DMS79 treated with DMSO at 0.1 percent for 48 hours (cell line): ENCODE data around the gene IRAK3.
"Not testable (repeated sequence)": the region's sequence is repeated elsewhere in the genome, so short reads cannot be mapped to it uniquely, and the experiment has no call there.

Source experiments
- DNase-seq: peaks from one replicate; lab custom pipeline; 2025; lab: John Stamatoyannopoulos, UW

IRAK3 gene

GRCh38 chr12:66258011-66258410, 69.0 kb downstream of the IRAK3 start:
- DNase-seq: no peak

DNA sequence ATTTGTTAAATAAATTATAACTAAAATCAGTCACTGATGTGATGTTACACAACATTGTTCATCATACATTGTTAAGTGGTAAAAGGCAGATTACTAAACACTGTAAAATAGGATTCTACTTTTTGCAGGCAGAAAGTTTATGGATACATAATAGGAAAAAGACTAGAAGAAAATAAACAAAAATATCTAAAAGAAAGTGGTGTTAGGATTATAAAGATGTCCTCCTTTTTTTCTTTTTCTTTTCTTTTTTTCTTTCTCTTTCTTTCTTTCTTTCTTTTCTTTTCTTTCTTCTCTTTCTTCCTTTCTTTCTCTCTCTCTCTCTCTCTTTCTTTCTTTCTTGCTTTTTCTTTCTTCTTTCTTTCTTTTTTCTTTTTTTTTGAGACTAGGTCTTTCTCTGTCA, 73.7 kb downstream of the IRAK3 start:
- DNase-seq: no peak

DNA sequence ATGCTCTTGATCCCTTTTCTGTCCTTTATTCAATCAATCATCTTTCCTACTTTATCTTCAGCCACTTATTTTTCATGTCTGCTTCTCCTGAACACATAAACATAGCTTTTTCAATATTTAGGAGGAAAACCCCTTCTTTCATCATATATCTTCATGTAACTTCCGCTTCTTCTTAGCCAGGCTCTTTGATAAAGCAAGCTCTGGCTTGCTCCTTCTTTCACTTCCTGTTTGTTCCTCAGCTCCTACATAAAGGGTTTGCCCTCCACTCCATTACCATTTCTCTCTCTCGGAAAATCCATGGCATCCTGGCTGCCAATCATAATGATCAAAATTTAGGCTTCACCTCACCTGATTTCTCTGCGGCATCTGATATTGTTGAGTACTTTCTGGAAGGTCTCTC, 79.5 kb downstream of the IRAK3 start:
- DNase-seq: no peak

- DNase-seq: no peak
These were observed 80.1 kb downstream of the IRAK3 start for GRCh38 chr12:66269142-66269541.

DNA sequence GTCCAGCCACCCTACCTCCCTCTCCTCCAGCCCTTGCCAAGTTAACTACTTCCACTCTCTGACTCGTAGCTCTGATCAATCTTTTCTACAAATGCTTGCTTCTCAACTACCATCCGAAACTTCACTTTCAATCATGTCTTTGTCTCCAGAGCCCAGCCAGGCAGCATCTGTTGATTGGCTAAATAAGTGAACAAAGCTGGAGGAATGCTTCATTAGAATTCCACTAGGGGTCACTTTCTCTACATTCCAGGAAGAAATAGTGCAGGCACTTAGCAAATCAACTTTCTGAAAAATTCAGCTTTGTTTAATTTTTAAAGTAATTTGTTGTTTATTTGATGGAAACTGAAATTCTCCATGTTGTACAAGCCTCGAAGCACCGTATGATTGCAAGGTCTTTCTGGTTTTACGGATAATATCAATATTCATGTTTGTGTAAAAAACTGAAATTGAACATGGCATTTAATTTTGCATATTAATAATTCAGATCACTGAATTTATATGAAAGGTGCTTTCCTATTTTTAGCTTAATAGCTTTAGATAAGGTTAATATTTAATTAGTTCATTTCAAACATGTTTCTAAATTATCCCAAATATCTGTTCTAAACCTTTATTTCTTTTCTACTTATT, 80.9 kb downstream of the IRAK3 start:
- DNase-seq: no peak

DNA sequence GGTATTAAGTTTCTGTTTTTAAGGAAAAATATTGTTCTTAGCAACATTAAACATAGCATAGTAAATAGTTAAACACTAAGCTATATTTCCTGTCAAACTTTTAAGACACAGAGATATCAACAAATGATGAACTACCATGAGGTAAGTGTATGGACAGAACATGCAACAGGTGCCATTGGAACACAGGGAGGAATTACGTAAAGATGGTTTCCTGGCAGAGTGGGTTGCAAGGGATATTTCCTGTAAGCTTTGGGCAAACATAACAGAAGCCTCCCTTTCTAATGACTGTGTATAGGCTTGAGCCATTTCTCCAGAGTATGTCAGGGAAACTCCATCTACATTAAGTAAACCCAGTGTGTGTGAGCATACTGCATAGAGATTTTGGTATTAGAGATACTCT, 81.6 kb downstream of the IRAK3 start:
- DNase-seq: no peak

GRCh38 chr12:66272650-66273049, 83.6 kb downstream of the IRAK3 start:
- no peak for DNase-seq

DNA sequence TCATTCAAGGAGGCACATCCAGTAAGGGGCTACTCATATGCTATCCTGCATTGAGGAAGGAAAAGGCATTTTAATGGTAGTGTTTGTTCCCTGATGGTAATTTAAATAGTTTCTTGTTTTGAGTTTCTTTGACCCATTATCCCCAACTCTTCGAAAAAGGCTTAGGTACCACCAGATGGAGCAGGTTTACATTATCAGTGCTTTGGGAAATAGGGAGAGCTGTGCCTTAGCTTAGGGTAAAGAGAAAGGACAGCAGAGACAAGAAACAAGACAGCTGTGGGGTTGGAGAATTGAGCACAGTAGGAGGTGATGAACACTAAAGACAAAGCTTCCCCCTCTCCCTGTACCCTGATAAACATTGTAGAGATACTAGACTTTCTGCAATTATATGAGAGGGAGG, 84.1 kb downstream of the IRAK3 start:
- DNase-seq: no peak

GRCh38 chr12:66275040-66275439, 86.0 kb downstream of the IRAK3 start:
- no peak for DNase-seq

DNA sequence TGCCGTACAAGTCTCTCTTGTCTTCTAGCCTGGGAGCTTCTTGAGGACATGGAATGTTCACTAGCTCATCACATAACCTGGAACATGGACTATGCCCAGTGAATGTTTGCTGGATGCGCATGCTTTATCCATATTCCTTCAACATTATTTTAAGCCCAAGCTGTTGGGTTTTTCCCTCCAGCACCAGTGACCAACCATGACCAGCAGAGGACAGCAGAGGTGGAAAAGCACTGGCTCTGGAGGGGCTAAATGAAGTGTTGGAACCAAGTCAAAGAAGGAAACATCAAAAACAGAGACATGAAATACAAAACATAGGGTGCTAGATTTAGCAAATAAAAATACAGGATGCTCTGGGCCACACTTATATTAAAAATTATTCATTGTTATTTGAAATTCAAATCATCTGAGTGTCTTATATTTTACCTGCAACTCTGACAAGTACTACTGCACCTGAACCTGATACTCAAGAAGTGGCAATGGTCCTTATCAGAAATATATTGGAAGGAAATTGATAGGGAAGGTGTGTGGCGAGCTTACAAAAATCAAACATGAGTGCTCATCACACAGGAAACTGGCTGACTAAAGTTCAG, 90.2 kb downstream of the IRAK3 start:
- no peak for DNase-seq

GRCh38 chr12:66280561-66280960, 91.5 kb downstream of the IRAK3 start:
- DNase-seq: no peak

GRCh38 chr12:66282244-66282643, 93.2 kb downstream of the IRAK3 start:
- no peak for DNase-seq

DNA sequence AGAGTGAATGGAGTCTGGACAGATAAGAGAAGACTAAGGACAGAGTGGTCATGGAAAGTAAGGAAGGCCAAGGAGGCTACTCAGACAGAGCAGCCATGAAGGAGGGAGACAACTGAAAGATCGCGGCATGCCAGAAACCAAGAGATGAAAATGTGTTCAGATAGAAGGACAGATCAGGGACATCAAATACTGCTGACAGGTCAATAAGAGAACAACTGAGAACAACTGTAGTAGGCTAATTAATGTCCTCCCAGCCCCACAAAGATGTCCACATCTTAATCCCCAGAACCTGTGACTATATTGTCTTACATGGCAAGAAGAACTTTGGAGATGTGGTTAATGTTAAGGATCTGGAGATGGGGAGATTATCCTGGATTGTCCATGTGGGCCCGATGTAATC, 98.3 kb downstream of the IRAK3 start:
- DNase-seq: no peak

GRCh38 chr12:66288121-66288520, 99.1 kb downstream of the IRAK3 start:
- no peak for DNase-seq

- DNase-seq: no peak
These were observed 100.5 kb downstream of the IRAK3 start for GRCh38 chr12:66289485-66289884.

- DNase-seq: no peak
These were observed 101.7 kb downstream of the IRAK3 start for GRCh38 chr12:66290716-66291200.

DNA sequence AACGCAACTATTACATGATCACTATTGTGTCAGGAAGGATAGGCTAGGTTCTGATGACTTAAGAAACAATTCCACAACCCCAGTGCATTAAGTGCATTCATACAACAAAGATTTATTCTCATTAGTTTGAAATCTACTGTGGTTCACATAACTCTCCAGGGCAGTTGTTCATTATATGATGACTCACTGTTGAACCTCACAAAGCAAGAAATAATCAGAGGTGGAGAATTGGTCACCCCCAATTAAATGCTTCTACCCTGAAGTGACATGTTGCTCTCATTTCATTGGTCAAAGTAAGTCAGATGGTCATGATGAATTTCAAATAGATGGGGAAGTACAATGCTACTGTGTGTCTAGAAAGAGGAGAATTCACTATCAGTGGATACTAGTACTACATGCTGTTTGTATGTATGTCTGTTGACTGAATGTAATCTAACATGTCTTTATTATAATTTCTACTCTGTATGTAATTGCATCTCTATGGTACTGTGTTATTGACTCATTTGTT, 107.2 kb downstream of the IRAK3 start:
- no peak for DNase-seq

- no peak for DNase-seq
These were observed 108.1 kb downstream of the IRAK3 start for GRCh38 chr12:66297080-66297479.

GRCh38 chr12:66297923-66298322, 108.9 kb downstream of the IRAK3 start:
- no peak for DNase-seq

DNA sequence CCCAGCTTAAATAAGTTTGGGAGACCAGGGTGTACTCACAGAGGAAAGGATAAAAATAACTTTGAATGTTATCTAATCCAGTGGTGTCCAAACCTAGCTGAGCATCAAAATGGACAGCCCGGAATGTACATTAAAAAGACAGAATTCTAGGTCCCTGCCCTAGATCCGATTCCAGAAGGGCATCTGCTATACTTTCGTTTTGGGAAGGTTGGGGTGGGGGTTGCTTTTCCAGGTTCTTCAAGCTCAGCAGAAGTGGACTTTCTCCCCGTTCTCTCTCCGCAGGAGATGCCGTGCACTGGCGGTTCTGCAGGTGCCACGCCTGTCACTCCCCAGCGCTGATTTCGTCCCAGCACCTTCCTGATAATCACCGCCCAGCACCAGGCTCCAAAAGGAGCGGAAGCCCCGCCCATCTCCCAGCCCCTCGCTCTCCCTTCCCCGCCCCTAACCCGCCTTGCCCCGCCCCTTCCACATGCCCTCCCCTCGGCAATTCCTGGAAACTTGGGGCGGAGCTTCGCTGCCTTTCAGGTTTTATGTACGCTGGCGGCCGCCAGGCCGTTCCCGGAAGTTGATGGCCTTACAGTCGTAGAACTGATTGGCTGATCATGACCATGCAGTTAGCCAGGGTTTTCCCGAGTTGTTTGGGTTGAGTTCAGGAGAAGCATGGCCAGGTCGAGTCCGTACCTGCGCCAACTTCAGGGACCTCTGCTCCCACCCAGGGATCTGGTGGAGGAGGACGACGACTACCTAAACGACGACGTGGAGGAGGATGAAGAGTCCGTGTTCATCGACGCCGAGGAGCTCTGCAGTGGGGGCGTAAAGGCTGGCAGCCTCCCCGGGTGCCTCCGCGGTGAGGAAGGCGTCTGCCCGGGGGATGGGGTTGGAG, 113.2 kb downstream of the IRAK3 start, which contains the start of gene HELB:
HELB (plus strand) TSS at position 550 of the 883 bp plus-strand sequence; CDS start at position 661, 111 bp downstream.
- DNase-seq: peak; percentile 74

DNA sequence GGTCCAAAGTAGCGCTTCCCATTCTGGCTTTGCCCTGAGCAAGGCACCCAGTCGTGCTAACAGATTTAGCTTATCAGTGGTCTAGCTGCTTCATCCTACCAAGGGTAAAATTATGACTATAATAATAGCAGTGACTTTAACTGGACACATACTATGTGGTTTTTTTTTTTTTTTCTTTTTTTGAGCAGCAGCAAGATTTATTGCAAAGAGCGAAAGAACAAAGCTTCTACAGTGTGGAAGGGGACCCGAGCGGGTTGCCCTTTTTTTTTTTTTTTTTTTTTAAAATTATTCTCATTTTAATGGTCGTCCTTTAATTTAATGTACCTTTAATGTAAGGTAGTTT, 113.8 kb downstream of the IRAK3 start:
- no peak for DNase-seq

GRCh38 chr12:66303316-66303804, 114.3 kb downstream of the IRAK3 start:
- DNase-seq: not testable (repeated sequence)
